HG03575 (cell line): ENCODE data around the gene ANKRD11.
"Not testable (repeated sequence)": the region's sequence is repeated elsewhere in the genome, so short reads cannot be mapped to it uniquely, and the experiment has no call there.

Experiments
- ATAC-seq: cut with Tn5 transposase; IDR thresholded peaks from one replicate; pipeline ENCODE4 v1.9.1; 2021; ENCODE audit not compliant: unreplicated experiment, insufficient number of reproducible peaks, low FRiP score; ENCODE audit errors: extremely low read depth

Gene ANKRD11

GRCh38 chr16:89346869-89347268 lies 143.5 kb downstream of the ANKRD11 start:
- ATAC-seq: no peak

GRCh38 chr16:89345642-89346150 lies 144.7 kb downstream of the ANKRD11 start:
- no peak for ATAC-seq

- ATAC-seq: no peak
Observed at GRCh38 chr16:89344846-89345611, 145.3 kb downstream of the ANKRD11 start.

- ATAC-seq: no peak
Observed at GRCh38 chr16:89344458-89344834, 145.9 kb downstream of the ANKRD11 start.

- no peak for ATAC-seq
Observed at GRCh38 chr16:89343501-89344457, 146.6 kb downstream of the ANKRD11 start.

GRCh38 chr16:89341697-89342694 lies 148.4 kb downstream of the ANKRD11 start:
- ATAC-seq: no peak

GRCh38 chr16:89341279-89341678 lies 149.1 kb downstream of the ANKRD11 start:
- no peak for ATAC-seq

GRCh38 chr16:89338863-89339262 lies 151.5 kb downstream of the ANKRD11 start:
- no peak for ATAC-seq

- no peak for ATAC-seq
Observed at GRCh38 chr16:89337965-89338364, 152.4 kb downstream of the ANKRD11 start.

- no peak for ATAC-seq
Observed at GRCh38 chr16:89335803-89336485, 154.4 kb downstream of the ANKRD11 start.

GRCh38 chr16:89334988-89335802 lies 155.2 kb downstream of the ANKRD11 start:
- no peak for ATAC-seq

GRCh38 chr16:89334461-89334860 lies 155.9 kb downstream of the ANKRD11 start:
- ATAC-seq: no peak

GRCh38 chr16:89334050-89334449 lies 156.3 kb downstream of the ANKRD11 start:
- ATAC-seq: no peak

- not testable (repeated sequence) for ATAC-seq
Observed at GRCh38 chr16:89333401-89334001, 156.9 kb downstream of the ANKRD11 start.

- ATAC-seq: no peak
Observed at GRCh38 chr16:89332902-89333245, 157.5 kb downstream of the ANKRD11 start.

- ATAC-seq: no peak
Observed at GRCh38 chr16:89332243-89332901, 158.0 kb downstream of the ANKRD11 start.
